Activated T-helper 17 cell treated with anti-CD3 and anti-CD28 coated beads, Interleukin-2, amount 50 U/mL, for 72 hours (primary cell): Measurements from ENCODE around the gene TDRD12. TPM values are rescaled to one million over a fixed set of nuclear protein-coding genes. Genes with fewer than 3 reads are reported as not detected.

ENCODE experiments used
- ATAC-seq: fragments of 150-1000 bp; cut with Tn5 transposase; replicated peaks from 2 replicates; pipeline ENCODE4 v1.10.0; 2021; ENCODE audit warnings: mild to moderate bottlenecking, moderate library complexity
- H3K27ac Mint-ChIP-seq: one replicate; pipeline ENCODE4 v1.8.0; 2022; ENCODE audit warnings: mixed read lengths
- H3K27me3 Mint-ChIP-seq: one replicate; pipeline ENCODE4 v1.8.0; 2022; ENCODE audit warnings: mixed read lengths
- H3K36me3 Mint-ChIP-seq: one replicate; pipeline ENCODE4 v1.8.0; 2022; ENCODE audit warnings: low read depth, mild to moderate bottlenecking, mixed read lengths
- H3K4me1 Mint-ChIP-seq: one replicate; pipeline ENCODE4 v1.8.0; 2022; ENCODE audit warnings: mixed read lengths
- H3K4me3 Mint-ChIP-seq: one replicate; pipeline ENCODE4 v1.8.0; 2022; ENCODE audit warnings: mild to moderate bottlenecking, mixed read lengths
- H3K9me3 Mint-ChIP-seq: one replicate; pipeline ENCODE4 v1.8.0; 2022; ENCODE audit warnings: mixed read lengths
- total RNA-seq, 2 donors: library from RNA; stranded (reverse); gene quantifications; one replicate each; pipeline ENCODE4 v1.2.3, GENCODE V29; 2022

Gene TDRD12
- total RNA-seq, 2 donors from 2014 or later: 0.11 to 4.4 TPM

DNA sequence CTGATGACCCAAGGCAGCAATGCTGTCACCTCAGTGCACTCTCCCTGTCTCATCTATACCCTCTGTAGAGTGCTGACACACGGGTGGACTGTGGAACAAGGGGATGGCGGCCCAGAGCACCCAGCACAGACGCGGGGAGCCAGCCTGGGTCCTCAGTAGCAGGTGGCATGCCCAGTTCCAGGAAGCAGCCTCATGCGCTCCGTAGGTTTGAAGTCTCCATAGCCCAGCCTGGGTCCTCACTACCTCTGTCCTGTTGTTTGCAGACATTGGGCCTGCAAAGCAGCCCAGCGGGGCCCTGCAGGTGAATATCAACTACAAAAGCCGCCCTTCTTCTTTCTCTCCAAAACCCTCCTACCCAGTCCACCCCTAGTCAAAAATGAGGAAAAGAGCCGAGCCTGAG is 155.0 kb downstream of the TDRD12 start:
- no peaks in the 10 kb centered on the region for H3K4me1 Mint-ChIP-seq
- no peaks in the 10 kb centered on the region for H3K27me3 Mint-ChIP-seq
- H3K36me3 Mint-ChIP-seq: peaks cover 7% of the 10 kb centered on the region
- H3K4me3 Mint-ChIP-seq: no peak overlapping the region
- H3K9me3 Mint-ChIP-seq: no peaks in the 10 kb centered on the region
- H3K27ac Mint-ChIP-seq: no peak overlapping the region
- ATAC-seq: no peak

DNA sequence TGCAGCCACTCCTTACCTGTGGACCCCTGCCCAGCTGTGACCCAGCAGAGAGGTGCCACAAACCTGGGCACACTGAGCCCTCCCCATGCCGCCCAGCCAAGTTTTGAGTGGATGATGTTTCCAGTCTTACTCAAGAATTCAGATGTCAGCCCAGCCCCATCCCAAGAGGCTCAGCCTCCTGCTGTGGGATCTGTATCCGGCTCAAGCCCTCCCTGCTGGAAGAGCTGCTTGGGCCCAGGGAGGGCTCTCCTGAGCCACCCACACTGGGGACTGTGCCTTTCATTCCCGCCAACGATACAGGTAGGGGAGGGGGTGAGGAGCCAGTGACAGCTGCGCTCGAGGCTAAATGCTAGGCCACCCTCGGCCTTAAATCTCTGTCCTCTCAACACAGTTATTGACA is 155.9 kb downstream of the TDRD12 start:
- no peak overlapping the region for H3K4me3 Mint-ChIP-seq
- H3K27me3 Mint-ChIP-seq: no peaks in the 10 kb centered on the region
- no peak for ATAC-seq
- no peaks in the 10 kb centered on the region for H3K4me1 Mint-ChIP-seq
- H3K9me3 Mint-ChIP-seq: no peaks in the 10 kb centered on the region
- no peak overlapping the region for H3K27ac Mint-ChIP-seq
- peaks cover 7% of the 10 kb centered on the region for H3K36me3 Mint-ChIP-seq

DNA sequence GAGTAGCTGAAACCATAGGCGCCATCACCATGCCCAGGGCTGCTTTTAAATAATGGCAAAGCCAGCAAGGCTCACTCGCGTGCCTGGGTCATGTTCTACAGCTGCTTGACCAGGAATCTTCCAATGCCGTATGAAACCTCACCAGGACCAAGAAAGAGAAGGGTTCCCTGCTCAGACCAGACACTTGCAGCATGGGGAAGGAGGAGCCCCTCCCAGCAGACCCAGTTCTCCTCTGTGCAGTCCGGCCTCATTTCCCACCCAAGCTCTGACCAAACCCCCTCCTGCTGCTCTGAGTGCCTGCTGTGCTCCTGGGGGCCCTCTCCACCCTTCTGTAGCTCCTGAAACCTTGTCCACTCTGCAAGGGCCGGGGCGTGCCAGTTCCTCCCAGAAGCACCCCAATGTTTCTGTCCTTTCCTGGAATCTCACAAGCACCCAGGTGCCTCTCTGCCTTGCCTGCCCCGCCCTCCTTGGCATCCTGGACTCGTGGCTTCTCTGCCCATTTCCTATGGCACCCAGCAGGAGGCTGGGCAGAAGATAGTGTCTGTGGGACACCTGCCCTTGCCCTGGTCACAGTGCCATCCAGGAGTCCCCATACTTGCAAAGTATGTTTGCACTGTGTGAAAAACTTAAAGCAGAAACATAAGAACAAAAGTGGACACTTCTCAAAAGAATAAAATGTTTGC is 156.8 kb downstream of the TDRD12 start:
- H3K4me3 Mint-ChIP-seq: no peak overlapping the region
- ATAC-seq: no peak
- no peak overlapping the region for H3K27ac Mint-ChIP-seq
- H3K27me3 Mint-ChIP-seq: no peaks in the 10 kb centered on the region
- H3K36me3 Mint-ChIP-seq: peaks cover 7% of the 10 kb centered on the region
- H3K4me1 Mint-ChIP-seq: no peaks in the 10 kb centered on the region
- no peaks in the 10 kb centered on the region for H3K9me3 Mint-ChIP-seq

DNA sequence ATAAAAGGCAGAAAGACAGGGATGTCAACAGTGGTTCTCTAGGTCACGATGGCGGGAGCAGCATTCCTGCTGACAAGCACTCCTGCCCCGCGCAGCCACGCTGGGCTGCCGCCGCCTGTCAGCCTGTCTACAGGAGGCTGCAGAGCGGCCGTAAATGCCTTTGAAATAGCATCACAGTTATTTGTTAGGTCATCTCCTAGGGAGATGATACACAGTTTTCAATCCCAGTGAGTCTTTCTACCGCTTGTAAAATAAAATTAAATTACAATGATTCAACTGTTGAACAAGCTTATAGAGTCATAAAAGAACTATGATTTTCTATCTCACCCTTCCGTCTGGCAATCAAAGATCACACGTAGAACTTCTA is 157.3 kb downstream of the TDRD12 start:
- no peak overlapping the region for H3K27ac Mint-ChIP-seq
- H3K27me3 Mint-ChIP-seq: no peaks in the 10 kb centered on the region
- no peaks in the 10 kb centered on the region for H3K4me1 Mint-ChIP-seq
- no peaks in the 10 kb centered on the region for H3K9me3 Mint-ChIP-seq
- no peak overlapping the region for H3K4me3 Mint-ChIP-seq
- no peak for ATAC-seq
- H3K36me3 Mint-ChIP-seq: peaks cover 7% of the 10 kb centered on the region

Other genes starting within 250 kb of the TDRD12 start
- gene PDCD5, start 138.6 kb upstream of the TDRD12 start, total RNA-seq: 100 to 1,000 TPM in 1 of 2 donors, 10 to 100 TPM in 1; 81.6 to 138 TPM
- 10 to 100 TPM; 31.7 to 40.0 TPM for gene ANKRD27, start 44.6 kb upstream of the TDRD12 start, total RNA-seq
- gene RGS9BP, start 43.9 kb upstream of the TDRD12 start, total RNA-seq: under 1 TPM; 0.48 to 0.93 TPM
- gene NUDT19, start 27.9 kb upstream of the TDRD12 start, total RNA-seq: 10 to 100 TPM; 14.6 to 21.4 TPM
- under 1 TPM in 1 of 2 donors, not detected in 1; 0.56 TPM for gene SLC7A9, start 150.0 kb downstream of the TDRD12 start, total RNA-seq